Measurements from ENCODE around the gene TICAM1.
"Not testable (repeated sequence)": the region's sequence is repeated elsewhere in the genome, so short reads cannot be mapped to it uniquely, and the experiment has no call there.

TICAM1 gene

DNA sequence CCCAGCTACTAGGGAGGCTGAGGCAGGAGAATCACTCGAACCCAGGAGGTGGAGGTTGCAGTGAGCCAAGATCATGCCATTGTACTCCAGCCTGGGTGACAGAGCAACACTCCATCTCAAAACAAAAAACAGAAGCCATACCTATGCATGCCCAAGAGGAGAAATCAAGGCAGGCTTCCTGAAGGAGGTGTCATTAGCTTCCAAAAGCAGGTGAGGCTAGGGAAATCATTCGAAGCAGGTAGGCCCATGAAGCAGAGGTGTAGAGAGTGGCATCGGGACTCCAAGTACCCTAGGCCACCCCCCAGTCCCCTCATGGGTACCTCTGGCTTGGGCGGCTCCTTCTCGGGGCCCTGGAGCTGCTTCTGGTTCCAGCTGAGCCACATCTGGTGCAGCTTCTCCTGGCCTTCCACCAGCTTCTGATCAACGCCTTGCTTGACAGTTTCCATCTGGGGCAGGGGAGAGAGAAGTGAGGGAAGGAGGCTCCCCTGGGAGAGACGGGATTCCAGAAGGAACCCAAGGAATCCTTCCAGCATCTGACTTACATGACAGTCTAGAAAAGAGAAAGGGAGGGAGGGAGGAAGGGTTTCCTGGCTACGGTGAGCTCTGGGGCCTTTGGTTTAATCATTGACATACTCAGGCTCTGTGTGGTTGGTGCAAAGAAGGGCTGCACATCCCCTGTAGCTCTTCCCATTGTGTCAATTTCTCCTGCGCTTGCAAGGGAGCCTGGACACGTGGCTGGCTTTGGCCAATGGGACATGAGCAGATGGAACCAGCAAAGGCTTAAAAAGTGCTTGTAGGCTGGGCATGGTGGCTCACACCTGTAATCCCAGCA is 13.1 kb upstream of the TICAM1 start:
- ChIA-PET CTCF (interaction anchor here (1.2 to 17.4 kb wide), 6 partner anchors 11 to 67 kb away, joined by 4 to 242 read pairs (median 6); partner anchors contain the start of genes FEM1A and TICAM1), POLR2A (interaction anchor here (1.2 to 1.3 kb wide), 2 partner anchors 10 to 35 kb away, joined by 3 read pairs; no protein-coding TSS in a partner anchor)
- TF ChIP-seq, protein P1, sequence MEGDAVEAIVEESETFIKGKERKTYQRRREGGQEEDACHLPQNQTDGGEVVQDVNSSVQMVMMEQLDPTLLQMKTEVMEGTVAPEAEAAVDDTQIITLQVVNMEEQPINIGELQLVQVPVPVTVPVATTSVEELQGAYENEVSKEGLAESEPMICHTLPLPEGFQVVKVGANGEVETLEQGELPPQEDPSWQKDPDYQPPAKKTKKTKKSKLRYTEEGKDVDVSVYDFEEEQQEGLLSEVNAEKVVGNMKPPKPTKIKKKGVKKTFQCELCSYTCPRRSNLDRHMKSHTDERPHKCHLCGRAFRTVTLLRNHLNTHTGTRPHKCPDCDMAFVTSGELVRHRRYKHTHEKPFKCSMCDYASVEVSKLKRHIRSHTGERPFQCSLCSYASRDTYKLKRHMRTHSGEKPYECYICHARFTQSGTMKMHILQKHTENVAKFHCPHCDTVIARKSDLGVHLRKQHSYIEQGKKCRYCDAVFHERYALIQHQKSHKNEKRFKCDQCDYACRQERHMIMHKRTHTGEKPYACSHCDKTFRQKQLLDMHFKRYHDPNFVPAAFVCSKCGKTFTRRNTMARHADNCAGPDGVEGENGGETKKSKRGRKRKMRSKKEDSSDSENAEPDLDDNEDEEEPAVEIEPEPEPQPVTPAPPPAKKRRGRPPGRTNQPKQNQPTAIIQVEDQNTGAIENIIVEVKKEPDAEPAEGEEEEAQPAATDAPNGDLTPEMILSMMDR (IDR thresholded peaks at IDR 0.05; ENCODE audit: control extremely low read depth, extremely low read depth, low read depth, missing control alignments), result no peak
- no peak for DNase-seq (ENCODE audit: extremely low spot score)

DNA sequence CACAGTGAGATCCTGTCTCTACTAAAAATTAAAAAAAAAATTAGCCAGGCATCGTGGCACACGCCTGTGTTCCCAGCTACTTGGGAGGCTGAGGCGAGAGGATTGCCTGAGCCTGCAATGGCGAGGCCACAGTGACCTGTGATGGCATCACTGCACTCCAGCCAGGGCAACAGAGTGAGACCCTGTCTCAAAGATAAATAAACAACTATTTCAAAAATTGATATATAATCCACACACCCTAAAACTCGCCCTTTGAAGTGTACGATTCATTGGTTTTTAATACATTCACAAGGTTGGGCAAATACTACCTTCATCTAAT is 12.1 kb upstream of the TICAM1 start:
- ChIA-PET CTCF (interaction anchor here (1.7 to 17.4 kb wide), 4 partner anchors 13 to 68 kb away, joined by 3 to 242 read pairs (median 6); partner anchors contain the start of gene TICAM1), POLR2A (interaction anchor here (0.7 to 1.3 kb wide), 2 partner anchors 11 to 519 kb away, joined by 3 read pairs; no protein-coding TSS in a partner anchor)
- TF ChIP-seq, protein P1 (IDR thresholded peaks at IDR 0.05; ENCODE audit: control extremely low read depth, extremely low read depth, low read depth, missing control alignments), result no peak
- no peak for DNase-seq (ENCODE audit: extremely low spot score)

DNA sequence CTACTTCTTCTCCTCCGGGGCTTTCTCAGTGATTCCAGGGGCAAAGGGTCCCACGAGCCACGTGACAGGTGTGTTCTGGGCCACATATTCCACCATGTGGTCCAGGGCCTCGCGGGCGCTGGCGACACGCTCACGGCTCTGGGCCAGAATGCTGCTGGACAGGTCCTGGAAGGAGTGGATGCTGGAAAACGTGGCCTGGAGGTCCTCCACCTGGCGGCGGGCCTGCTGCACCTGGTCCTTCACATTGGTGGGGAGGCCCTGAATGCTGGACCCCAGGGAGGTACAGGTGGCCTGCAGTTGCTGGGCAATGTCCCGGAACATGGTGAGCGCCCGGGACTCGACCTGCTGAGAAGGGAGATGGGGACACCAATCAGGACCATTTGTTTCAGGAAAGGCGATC is 7.7 kb upstream of the TICAM1 start:
- POLR2A ChIA-PET, result no interaction called here
- no peak for DNase-seq (ENCODE audit: extremely low spot score)
- CTCF ChIA-PET, result interaction anchor here (0.9 to 2.5 kb wide), 4 partner anchors 10 to 48 kb away, joined by 3 to 14 read pairs (median 4); partner anchors contain the start of gene FEM1A
- TF ChIP-seq, protein P1 (IDR thresholded peaks at IDR 0.05; ENCODE audit: control extremely low read depth, extremely low read depth, low read depth, missing control alignments), result no peak

DNA sequence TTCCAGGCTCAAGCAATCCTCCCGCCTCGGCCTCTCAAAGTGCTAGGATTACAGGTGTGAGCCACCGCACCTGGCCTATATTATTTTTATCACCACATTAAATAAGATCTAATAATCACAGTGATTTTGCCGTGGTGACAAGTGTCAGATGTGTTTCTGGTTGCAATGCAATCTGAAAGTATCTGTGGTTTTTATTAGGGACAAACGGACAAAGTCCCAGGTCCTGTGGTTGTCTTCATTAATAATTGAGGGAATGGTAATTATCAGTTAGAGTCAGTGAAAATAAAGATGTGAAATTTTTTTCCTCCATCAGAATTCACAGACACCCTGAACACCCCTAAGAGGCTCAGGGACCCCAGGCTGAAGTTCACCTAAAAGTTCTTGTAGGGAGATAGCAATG is 1.3 kb upstream of the TICAM1 start:
- ChIA-PET POLR2A (no interaction called here), CTCF (no interaction called here)
- TF ChIP-seq, protein P1 (IDR thresholded peaks at IDR 0.05; ENCODE audit: control extremely low read depth, extremely low read depth, low read depth, missing control alignments), result no peak
- no peak for DNase-seq (ENCODE audit: extremely low spot score)

DNA sequence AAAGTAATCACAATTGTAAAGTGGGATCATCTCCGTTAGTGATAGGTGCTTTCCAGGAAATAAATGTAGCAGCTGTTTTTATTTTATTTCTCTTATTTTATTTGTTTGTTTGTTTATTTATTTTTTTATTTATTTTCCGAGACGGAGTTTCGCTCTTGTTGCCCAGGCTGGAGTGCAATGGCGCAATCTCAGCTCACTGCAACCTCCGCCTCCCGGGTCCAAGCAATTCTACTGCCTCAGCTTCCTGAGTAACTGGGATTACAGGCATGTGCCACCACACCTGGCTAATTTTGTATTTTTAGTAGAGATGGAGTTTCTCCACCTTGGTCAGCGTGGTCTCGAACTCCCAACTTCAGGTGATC is 448 bp upstream of the TICAM1 start:
- POLR2A ChIA-PET; DNase-seq (ENCODE audit: extremely low spot score): not testable (repeated sequence)
- CTCF ChIA-PET, result interaction anchor here (1.6 to 3.0 kb wide), 4 partner anchors 10 to 80 kb away, joined by 3 to 12 read pairs (median 6); no protein-coding TSS in a partner anchor

DNA sequence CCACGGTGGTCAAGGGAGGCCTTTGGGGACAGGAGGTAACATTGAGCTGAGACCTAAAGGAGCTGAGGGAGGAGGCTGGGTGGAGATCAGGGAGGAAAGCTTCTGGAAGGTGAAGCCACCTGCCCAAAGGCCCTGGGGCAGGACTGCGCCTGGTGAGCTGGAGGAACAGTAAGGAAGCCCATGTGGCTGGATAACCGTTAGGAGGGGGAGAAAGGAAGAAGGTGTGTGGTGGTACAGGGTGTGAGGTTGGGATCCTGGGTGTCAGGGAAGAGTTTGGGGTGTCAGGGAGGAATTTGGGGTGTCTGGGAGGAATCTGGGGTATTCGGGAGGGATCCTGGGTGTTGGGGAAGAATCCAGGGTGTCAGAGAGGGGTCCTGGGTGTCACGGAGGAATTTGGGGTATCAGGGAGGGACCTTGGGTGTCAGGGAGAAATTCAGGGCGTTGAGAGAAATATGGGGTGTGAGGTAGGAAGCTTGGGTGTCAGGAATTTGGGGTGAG is 695 bp downstream of the TICAM1 start:
- ChIA-PET POLR2A (no interaction called here), CTCF (interaction anchor here (0.6 to 4.0 kb wide), 8 partner anchors 8 to 106 kb away, joined by 3 to 15 read pairs (median 6); no protein-coding TSS in a partner anchor)
- no peak for DNase-seq (ENCODE audit: extremely low spot score)

More for the DNA sequence above, 695 bp downstream of the TICAM1 start:
- TF ChIP-seq, protein P1 (IDR thresholded peaks at IDR 0.05; ENCODE audit: control extremely low read depth, extremely low read depth, low read depth, missing control alignments), result no peak
